H9 (cell line): ENCODE measurements around the gene TNFSF4. TPM values are rescaled to one million over a fixed set of nuclear protein-coding genes. Genes with fewer than 3 reads are reported as not detected.

Source experiments
- DNase-seq: peaks from one replicate; pipeline ENCODE4 v3.0.0-alpha.2; 2017
- H2AFZ ChIP-seq: one replicate; pipeline ENCODE4 v1.6.1; 2013; ENCODE audit warnings: mild to moderate bottlenecking, low read length, control low read depth, moderate library complexity
- H2AK5ac ChIP-seq: 2 replicates; pipeline ENCODE4 v1.6.1; 2013; ENCODE audit warnings: low read length, control low read depth, mixed read lengths; ENCODE audit not compliant: insufficient read length
- H2BK120ac ChIP-seq: one replicate; pipeline ENCODE4 v1.6.1; 2013; ENCODE audit warnings: low read depth, mild to moderate bottlenecking, low read length, control low read depth, inconsistent platforms; ENCODE audit not compliant: poor library complexity, severe bottlenecking
- H2BK12ac ChIP-seq: 2 replicates; pipeline ENCODE4 v1.6.1; 2013; ENCODE audit warnings: low read length, control low read depth, mixed read lengths, low read depth; ENCODE audit not compliant: insufficient read length
- H2BK15ac ChIP-seq: 2 replicates; pipeline ENCODE4 v1.6.1; 2013; ENCODE audit warnings: low read depth, low read length, control low read depth
- H2BK20ac ChIP-seq: one replicate; pipeline ENCODE4 v1.6.1; 2013; ENCODE audit warnings: low read depth, mild to moderate bottlenecking, low read length, control low read depth, inconsistent platforms; ENCODE audit not compliant: poor library complexity, severe bottlenecking
- H2BK5ac ChIP-seq: 2 replicates; pipeline ENCODE4 v1.6.1; 2013; ENCODE audit warnings: low read length, control low read depth, mixed read lengths; ENCODE audit not compliant: insufficient read length
- H3K14ac ChIP-seq: 2 replicates; pipeline ENCODE4 v1.6.1; 2013; ENCODE audit warnings: low read length, control low read depth; ENCODE audit not compliant: insufficient read depth
- H3K18ac ChIP-seq: 2 replicates; pipeline ENCODE4 v1.6.1; 2013; ENCODE audit warnings: low read depth, mild to moderate bottlenecking, mixed read lengths, low read length, control low read depth; ENCODE audit not compliant: insufficient read length
- H3K23ac ChIP-seq: 2 replicates; pipeline ENCODE4 v1.6.1; 2013; ENCODE audit warnings: low read length, control low read depth, mixed read lengths, low read depth; ENCODE audit not compliant: insufficient read length
- H3K23me2 ChIP-seq: 2 replicates; pipeline ENCODE4 v1.6.1; 2013; ENCODE audit warnings: low read depth, mild to moderate bottlenecking, mixed read lengths, low read length, control low read depth; ENCODE audit not compliant: insufficient read length, poor library complexity, severe bottlenecking
- H3K27ac ChIP-seq: 2 replicates; pipeline ENCODE4 v1.5.1; 2013; ENCODE audit warnings: low read length, control low read depth, mixed read lengths, low read depth; ENCODE audit not compliant: insufficient read length
- H3K27me3 ChIP-seq: 2 replicates; pipeline ENCODE4 v1.6.1; 2013; ENCODE audit warnings: low read length, control low read depth, inconsistent platforms; ENCODE audit not compliant: insufficient read depth
- H3K4ac ChIP-seq: 2 replicates; pipeline ENCODE4 v1.6.1; 2013; ENCODE audit warnings: low read depth, mild to moderate bottlenecking, control low read depth, inconsistent platforms, low read length, moderate library complexity
- H3K4me1 ChIP-seq: 2 replicates; pipeline ENCODE4 v1.6.1; 2013; ENCODE audit warnings: low read length, control low read depth, inconsistent platforms; ENCODE audit not compliant: insufficient read depth
- H3K4me2 ChIP-seq: 2 replicates; pipeline ENCODE4 v1.6.1; 2013; ENCODE audit warnings: low read length, control low read depth, mixed read lengths; ENCODE audit not compliant: insufficient read length, insufficient read depth
- H3K56ac ChIP-seq: 2 replicates; pipeline ENCODE4 v1.6.1; 2013; ENCODE audit warnings: low read depth, mild to moderate bottlenecking, mixed read lengths, low read length, control low read depth; ENCODE audit not compliant: insufficient read length
- H3K79me1 ChIP-seq: 2 replicates; pipeline ENCODE4 v1.6.1; 2013; ENCODE audit warnings: low read depth, mild to moderate bottlenecking, moderate library complexity, low read length, control low read depth, inconsistent platforms; ENCODE audit not compliant: insufficient read depth, poor library complexity, severe bottlenecking
- H3K79me2 ChIP-seq: 2 replicates; pipeline ENCODE4 v1.6.1; 2013; ENCODE audit warnings: low read length, control low read depth, inconsistent platforms; ENCODE audit not compliant: insufficient read depth
- H3K9ac ChIP-seq: 2 replicates; pipeline ENCODE4 v1.6.1; 2013; ENCODE audit warnings: low read length, control low read depth, mixed read lengths; ENCODE audit not compliant: insufficient read length; ENCODE audit errors: extremely low read depth
- H3K9me3 ChIP-seq: one replicate; pipeline ENCODE4 v1.6.1; 2013; ENCODE audit warnings: low read depth, low read length, inconsistent platforms; ENCODE audit not compliant: control insufficient read depth
- H3T11ph ChIP-seq: one replicate; pipeline ENCODE4 v1.6.1; 2013; ENCODE audit warnings: mild to moderate bottlenecking, low read length, control low read depth, inconsistent platforms
- H4K20me1 ChIP-seq: one replicate; pipeline ENCODE4 v1.6.1; 2013; ENCODE audit not compliant: control insufficient read depth, insufficient read length, insufficient read depth
- H4K5ac ChIP-seq: 2 replicates; pipeline ENCODE4 v1.6.1; 2013; ENCODE audit warnings: low read depth, mild to moderate bottlenecking, mixed read lengths, low read length, control low read depth; ENCODE audit not compliant: insufficient read length
- H4K8ac ChIP-seq: replicated peaks from 2 replicates; pipeline ENCODE4 v1.6.1; 2013; ENCODE audit warnings: low read length, control low read depth, mixed read lengths, low read depth; ENCODE audit not compliant: insufficient read length
- H4K91ac ChIP-seq: 2 replicates; pipeline ENCODE4 v1.6.1; 2013; ENCODE audit warnings: low read depth, mild to moderate bottlenecking, moderate library complexity, mixed read lengths, low read length, control low read depth; ENCODE audit not compliant: insufficient read length
- H3K27ac Mint-ChIP-seq, 3 experiments: 2 replicates in 2 of 3; 3 replicates in 1 of 3; pipeline ENCODE4 v1.8.0; 2020 to 2021; ENCODE audit warnings: mixed read lengths in 3 of 3, mild to moderate bottlenecking in 1 of 3, moderate library complexity in 1 of 3
- H3K27me3 Mint-ChIP-seq: 2 replicates; pipeline ENCODE4 v1.8.0; 2021; ENCODE audit warnings: low read depth, mild to moderate bottlenecking, moderate library complexity, mixed read lengths
- H3K36me3 Mint-ChIP-seq, 3 experiments: 2 replicates in 2 of 3; 3 replicates in 1 of 3; pipeline ENCODE4 v1.8.0; 2020 to 2021; ENCODE audit warnings: low read depth in 3 of 3, mixed read lengths in 3 of 3; ENCODE audit not compliant: insufficient read depth in 1 of 3
- H3K4me1 Mint-ChIP-seq, 2 experiments: 2 replicates each; pipeline ENCODE4 v1.8.0; 2020; ENCODE audit warnings: mixed read lengths in 2 of 2
- H3K4me3 Mint-ChIP-seq, 2 experiments: 2 replicates in 1 of 2; 3 replicates in 1 of 2; pipeline ENCODE4 v1.8.0; 2020 to 2021; ENCODE audit warnings: mild to moderate bottlenecking in 2 of 2, mixed read lengths in 2 of 2, moderate library complexity in 1 of 2
- H3K9me3 Mint-ChIP-seq, 2 experiments: 2 replicates in 1 of 2; 3 replicates in 1 of 2; pipeline ENCODE4 v1.8.0; 2020; ENCODE audit warnings: mild to moderate bottlenecking in 2 of 2, mixed read lengths in 2 of 2, moderate library complexity in 1 of 2
- total RNA-seq: library from RNA; stranded (reverse); gene quantifications from 2 replicates; pipeline ENCODE4 v1.2.1, GENCODE V29; 2021
- TF ChIP-seq, protein P1 (sequence below): fragments of 200-600 bp; sonication (generic); conservative IDR thresholded peaks from 3 replicates; pipeline ENCODE4 v1.8.0; 2021; ENCODE audit warnings: antibody characterized with exemption, mild to moderate bottlenecking

TNFSF4 gene
- total RNA-seq, 1 experiment from 2014 or later: 0.28 TPM

DNA sequence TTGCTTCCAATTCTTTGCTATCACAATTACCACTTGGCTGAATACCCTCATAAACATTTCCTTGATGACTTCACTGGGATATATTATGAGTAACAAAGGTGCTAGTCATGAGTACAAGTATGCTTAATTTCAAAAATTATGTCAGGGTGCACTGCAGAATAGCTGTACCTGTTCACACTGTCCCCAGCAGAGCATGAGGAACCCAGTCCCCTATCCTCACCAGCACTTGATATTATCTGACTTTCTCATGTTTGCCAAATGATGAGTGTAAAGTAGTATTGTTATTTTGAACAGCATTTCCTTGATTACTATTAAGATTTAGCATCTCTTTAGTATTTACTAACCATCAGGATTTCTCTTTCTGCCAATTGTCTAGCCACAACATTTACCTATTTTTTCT is 33.5 kb upstream of the TNFSF4 start:
- no peak overlapping the region for H3K4me3 Mint-ChIP-seq
- H3K18ac ChIP-seq: no peak overlapping the region
- no peak overlapping the region for H2BK15ac ChIP-seq
- H3K27me3 Mint-ChIP-seq: peaks cover 2% of the 10 kb centered on the region; the same call in 1 of the 2 replicates
- H2BK5ac ChIP-seq: no peak overlapping the region
- no peak overlapping the region for H3K56ac ChIP-seq
- H4K8ac ChIP-seq: no peak overlapping the region
- no peak overlapping the region for H3T11ph ChIP-seq
- H3K23me2 ChIP-seq: no peaks in the 10 kb centered on the region
- H3K36me3 Mint-ChIP-seq: peaks cover 0 to 3% (median 0%) of the 10 kb centered on the region in 3 experiments; a peak in 2 of 7 replicates
- H3K27ac Mint-ChIP-seq: no peak overlapping the region
- no peaks in the 10 kb centered on the region for H3K4me1 ChIP-seq
- H3K9ac ChIP-seq: no peak overlapping the region
- H3K23ac ChIP-seq: no peak overlapping the region
- H3K79me1 ChIP-seq: no peaks in the 10 kb centered on the region
- no peak overlapping the region for H2AFZ ChIP-seq
- no peak overlapping the region for H3K14ac ChIP-seq
- DNase-seq: no peak
- H2BK20ac ChIP-seq: no peak overlapping the region
- H4K91ac ChIP-seq: no peak overlapping the region
- H2BK12ac ChIP-seq: no peak overlapping the region
- no peaks in the 10 kb centered on the region for H4K20me1 ChIP-seq
- H2BK120ac ChIP-seq: no peak overlapping the region
- H3K9me3 Mint-ChIP-seq: peaks cover 7 to 21% of the 10 kb centered on the region in 2 experiments; a peak in 4 of 5 replicates
- no peaks in the 10 kb centered on the region for H3K4me1 Mint-ChIP-seq
- H3K4ac ChIP-seq: no peak overlapping the region
- H3K27me3 ChIP-seq: no peaks in the 10 kb centered on the region
- H3K9me3 ChIP-seq: no peaks in the 10 kb centered on the region
- H3K79me2 ChIP-seq: no peaks in the 10 kb centered on the region
- no peak overlapping the region for H3K27ac ChIP-seq
- no peak overlapping the region for H3K4me2 ChIP-seq
- no peak overlapping the region for H4K5ac ChIP-seq
- TF ChIP-seq, protein P1, sequence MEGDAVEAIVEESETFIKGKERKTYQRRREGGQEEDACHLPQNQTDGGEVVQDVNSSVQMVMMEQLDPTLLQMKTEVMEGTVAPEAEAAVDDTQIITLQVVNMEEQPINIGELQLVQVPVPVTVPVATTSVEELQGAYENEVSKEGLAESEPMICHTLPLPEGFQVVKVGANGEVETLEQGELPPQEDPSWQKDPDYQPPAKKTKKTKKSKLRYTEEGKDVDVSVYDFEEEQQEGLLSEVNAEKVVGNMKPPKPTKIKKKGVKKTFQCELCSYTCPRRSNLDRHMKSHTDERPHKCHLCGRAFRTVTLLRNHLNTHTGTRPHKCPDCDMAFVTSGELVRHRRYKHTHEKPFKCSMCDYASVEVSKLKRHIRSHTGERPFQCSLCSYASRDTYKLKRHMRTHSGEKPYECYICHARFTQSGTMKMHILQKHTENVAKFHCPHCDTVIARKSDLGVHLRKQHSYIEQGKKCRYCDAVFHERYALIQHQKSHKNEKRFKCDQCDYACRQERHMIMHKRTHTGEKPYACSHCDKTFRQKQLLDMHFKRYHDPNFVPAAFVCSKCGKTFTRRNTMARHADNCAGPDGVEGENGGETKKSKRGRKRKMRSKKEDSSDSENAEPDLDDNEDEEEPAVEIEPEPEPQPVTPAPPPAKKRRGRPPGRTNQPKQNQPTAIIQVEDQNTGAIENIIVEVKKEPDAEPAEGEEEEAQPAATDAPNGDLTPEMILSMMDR: no peak
- H2AK5ac ChIP-seq: no peak overlapping the region
